Epithelial cell of proximal tubule (primary cell): ENCODE data around the gene ENTREP1. TPM values are rescaled to one million over a fixed set of nuclear protein-coding genes. Genes with fewer than 3 reads are reported as not detected.

Experiments
- DNase-seq: peaks from one replicate; pipeline ENCODE4 v3.0.0-alpha.2; 2011; ENCODE audit warnings: low read depth
- H3K4me3 ChIP-seq: 2 replicates; pipeline ENCODE4 v1.5.1; 2011; ENCODE audit warnings: low read depth, mild to moderate bottlenecking, low read length
- CTCF ChIP-seq: conservative IDR thresholded peaks from 2 replicates; pipeline ENCODE4 v1.5.1; 2012; ENCODE audit warnings: low read depth, mild to moderate bottlenecking, low read length
- total RNA-seq: library from RNA; depleted of rRNA; stranded (reverse); fragments of >200 nt; gene quantifications from 2 replicates; pipeline ENCODE4 v1.2.3, GENCODE V29; 2015

Gene ENTREP1
- total RNA-seq, 1 donor from 2014 or later, result 4.6 TPM

DNA sequence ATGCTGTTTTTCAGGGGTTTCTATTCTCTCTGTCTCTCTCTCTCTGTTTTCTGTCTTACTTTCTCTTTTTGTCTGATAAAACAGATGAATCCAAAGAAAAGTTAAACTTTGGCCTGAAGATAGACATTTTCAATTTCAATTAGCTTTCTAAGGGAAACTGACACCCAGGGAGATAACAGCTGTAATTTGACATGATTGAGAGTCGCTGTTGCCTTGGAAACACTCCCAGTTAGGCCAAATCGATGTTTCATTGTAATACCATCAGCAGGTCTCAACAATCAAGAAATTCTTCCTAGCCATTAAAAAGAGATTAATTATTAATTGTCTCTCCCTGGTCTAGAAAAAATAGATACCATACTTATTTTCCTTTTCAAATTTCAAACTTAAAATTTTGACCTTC, 53.0 kb downstream of the ENTREP1 start:
- DNase-seq, result no peak

GRCh38 chr9:69379270-69379982, 54.4 kb downstream of the ENTREP1 start:
- TF ChIP-seq CTCF, result no peak
- DNase-seq, result no peak
- no peak overlapping the region for H3K4me3 ChIP-seq

More for the DNA sequence above, 53.0 kb downstream of the ENTREP1 start:
- no peak for TF ChIP-seq CTCF
- H3K4me3 ChIP-seq, result no peak overlapping the region

DNA sequence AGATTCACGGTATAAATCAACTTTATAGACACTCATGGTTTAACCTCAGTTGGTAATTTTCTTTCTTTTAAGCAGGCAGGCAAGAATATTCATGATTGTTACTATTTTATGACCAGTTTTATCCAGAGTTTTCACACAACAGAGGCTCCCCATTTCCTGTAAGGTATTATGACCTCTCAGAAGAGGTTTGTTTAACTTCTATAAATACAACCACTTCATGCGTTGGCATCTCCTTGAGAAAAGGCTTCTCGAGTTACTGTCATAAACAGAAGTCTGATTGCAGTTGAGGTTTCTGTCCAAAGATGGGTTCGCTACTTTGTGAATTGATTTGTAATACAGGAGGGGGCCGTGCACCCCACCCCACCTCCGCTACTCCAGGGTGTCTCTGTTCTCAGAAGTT, 55.3 kb downstream of the ENTREP1 start:
- no peak overlapping the region for H3K4me3 ChIP-seq
- no peak for DNase-seq
- TF ChIP-seq CTCF, result no peak

GRCh38 chr9:69380811-69381210, 55.8 kb downstream of the ENTREP1 start:
- no peak for TF ChIP-seq CTCF
- H3K4me3 ChIP-seq, result no peak overlapping the region
- DNase-seq, result no peak

- no peak for DNase-seq
- no peak overlapping the region for H3K4me3 ChIP-seq
- no peak for TF ChIP-seq CTCF
These were observed 57.1 kb downstream of the ENTREP1 start for GRCh38 chr9:69382135-69382534.

DNA sequence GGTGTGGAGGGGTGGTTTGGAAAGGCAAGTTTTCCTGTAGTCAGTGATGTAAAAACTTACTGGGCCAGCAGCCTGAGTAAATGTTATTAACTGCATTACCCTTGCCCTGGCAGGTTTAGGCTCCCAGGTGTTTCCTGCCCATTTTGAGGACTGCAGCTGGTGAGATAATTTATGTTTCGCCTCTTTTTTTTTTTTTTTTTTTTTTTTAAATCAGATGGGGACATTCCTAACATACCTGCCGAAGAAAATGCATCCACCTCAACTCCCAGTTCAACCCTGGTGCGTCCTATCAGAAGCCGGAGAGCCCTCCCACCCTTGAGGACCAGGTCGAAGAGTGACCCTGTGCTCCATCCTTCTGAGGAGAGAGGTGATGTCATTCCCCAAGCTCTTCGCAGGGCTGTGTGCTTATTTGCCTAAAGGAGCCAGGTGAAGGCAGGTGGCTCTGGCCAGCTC, 60.6 kb downstream of the ENTREP1 start:
- no peak for TF ChIP-seq CTCF
- no peak overlapping the region for H3K4me3 ChIP-seq
- DNase-seq, result no peak

GRCh38 chr9:69386651-69387050, 61.6 kb downstream of the ENTREP1 start:
- no peak overlapping the region for H3K4me3 ChIP-seq
- no peak for DNase-seq
- no peak for TF ChIP-seq CTCF
